T-helper 2 cell treated with Interferon-gamma antibody and Interleukin-4, amounts not matched to agents 5 μg/mL and 100 μg/mL, for 36 hours (primary cell): ENCODE data around the gene STK33.

ENCODE experiments used
- DNase-seq: peaks from one replicate; pipeline ENCODE4 v3.0.0; 2021; ENCODE audit warnings: low spot score
- H3K27ac Mint-ChIP-seq: one replicate; pipeline ENCODE4 v1.8.0; 2021; ENCODE audit warnings: mild to moderate bottlenecking, mixed read lengths
- H3K27me3 Mint-ChIP-seq: one replicate; pipeline ENCODE4 v1.8.0; 2021; ENCODE audit warnings: low read depth, mixed read lengths
- H3K36me3 Mint-ChIP-seq: one replicate; pipeline ENCODE4 v1.8.0; 2021; ENCODE audit warnings: low read depth, mixed read lengths
- H3K4me1 Mint-ChIP-seq: one replicate; pipeline ENCODE4 v1.8.0; 2021; ENCODE audit warnings: low read depth, mixed read lengths
- H3K4me3 Mint-ChIP-seq: one replicate; pipeline ENCODE4 v1.8.0; 2022; ENCODE audit warnings: mild to moderate bottlenecking, moderate library complexity, mixed read lengths
- H3K9me3 Mint-ChIP-seq: one replicate; pipeline ENCODE4 v1.8.0; 2021; ENCODE audit warnings: mixed read lengths

Gene STK33

GRCh38 chr11:8392886-8393285 is 201.1 kb downstream of the STK33 start:
- H3K9me3 Mint-ChIP-seq = no peaks in the 10 kb centered on the region
- no peak for DNase-seq
- H3K36me3 Mint-ChIP-seq = no peaks in the 10 kb centered on the region
- no peak overlapping the region for H3K4me3 Mint-ChIP-seq
- H3K27me3 Mint-ChIP-seq = no peaks in the 10 kb centered on the region
- no peak overlapping the region for H3K27ac Mint-ChIP-seq
- no peaks in the 10 kb centered on the region for H3K4me1 Mint-ChIP-seq

- Mint-ChIP-seq H3K4me1 (no peaks in the 10 kb centered on the region), H3K27me3 (no peaks in the 10 kb centered on the region), H3K9me3 (no peaks in the 10 kb centered on the region), H3K36me3 (no peaks in the 10 kb centered on the region), H3K27ac (no peak overlapping the region), H3K4me3 (no peak overlapping the region)
- DNase-seq = no peak
These were observed 201.9 kb downstream of the STK33 start for GRCh38 chr11:8392166-8392565.

GRCh38 chr11:8390851-8391612 is 203.0 kb downstream of the STK33 start:
- no peaks in the 10 kb centered on the region for H3K4me1 Mint-ChIP-seq
- H3K27me3 Mint-ChIP-seq = no peaks in the 10 kb centered on the region
- no peak for DNase-seq
- no peak overlapping the region for H3K27ac Mint-ChIP-seq
- no peaks in the 10 kb centered on the region for H3K36me3 Mint-ChIP-seq
- H3K9me3 Mint-ChIP-seq = no peaks in the 10 kb centered on the region
- H3K4me3 Mint-ChIP-seq = no peak overlapping the region

DNA sequence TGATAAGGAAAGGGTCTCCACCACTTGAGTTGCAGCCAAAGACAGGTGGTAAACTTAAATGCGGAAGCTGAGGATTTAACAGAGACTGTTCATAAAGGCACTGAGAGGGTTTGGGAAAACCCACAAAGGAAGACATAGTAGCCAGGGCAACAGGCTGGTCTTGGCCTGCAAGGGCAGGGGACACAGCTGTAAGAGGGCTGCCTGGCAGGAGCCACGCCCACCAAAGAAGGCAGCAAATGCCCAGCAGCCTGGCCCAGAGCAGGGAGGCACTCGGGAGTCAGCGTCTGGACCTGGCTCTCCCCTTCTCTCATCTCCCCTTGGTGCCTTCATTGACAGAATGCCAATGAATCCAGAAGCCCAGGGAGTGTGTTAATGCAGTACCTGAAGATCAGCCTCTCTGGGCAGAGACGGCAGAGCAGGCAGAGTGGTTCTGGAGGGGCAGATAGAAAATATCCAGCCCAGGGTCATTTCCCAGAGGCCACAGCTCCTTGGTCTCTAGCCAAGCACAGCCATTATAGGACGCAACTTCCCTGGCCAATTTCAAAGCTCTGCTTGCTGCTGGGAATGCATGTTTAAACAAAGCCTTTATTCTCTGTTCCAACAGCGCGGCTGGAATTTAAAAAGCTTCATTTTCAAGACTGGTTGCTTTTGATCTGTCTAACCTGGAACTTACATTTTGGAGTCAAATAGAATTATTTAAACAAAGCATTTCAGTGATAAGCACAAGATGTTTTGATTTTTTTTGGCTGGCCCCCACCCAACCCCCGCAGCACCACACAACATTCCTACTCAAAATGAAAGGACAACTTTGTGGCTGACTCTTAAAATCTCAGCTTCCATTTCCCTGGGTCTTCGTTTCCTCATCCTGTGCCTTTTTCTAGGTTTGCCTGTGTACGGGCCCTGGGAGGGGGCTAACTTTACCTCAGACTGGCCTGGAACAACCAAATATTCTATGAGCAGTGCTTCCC is 204.7 kb downstream of the STK33 start:
- Mint-ChIP-seq H3K27me3 (no peaks in the 10 kb centered on the region), H3K4me3 (no peak overlapping the region), H3K27ac (no peak overlapping the region), H3K4me1 (no peaks in the 10 kb centered on the region), H3K36me3 (no peaks in the 10 kb centered on the region), H3K9me3 (no peaks in the 10 kb centered on the region)
- DNase-seq = no peak

GRCh38 chr11:8387693-8388092 is 206.3 kb downstream of the STK33 start:
- H3K4me3 Mint-ChIP-seq = no peak overlapping the region
- H3K36me3 Mint-ChIP-seq = no peaks in the 10 kb centered on the region
- DNase-seq = no peak
- no peak overlapping the region for H3K27ac Mint-ChIP-seq
- no peaks in the 10 kb centered on the region for H3K27me3 Mint-ChIP-seq
- no peaks in the 10 kb centered on the region for H3K9me3 Mint-ChIP-seq
- H3K4me1 Mint-ChIP-seq = no peaks in the 10 kb centered on the region

DNA sequence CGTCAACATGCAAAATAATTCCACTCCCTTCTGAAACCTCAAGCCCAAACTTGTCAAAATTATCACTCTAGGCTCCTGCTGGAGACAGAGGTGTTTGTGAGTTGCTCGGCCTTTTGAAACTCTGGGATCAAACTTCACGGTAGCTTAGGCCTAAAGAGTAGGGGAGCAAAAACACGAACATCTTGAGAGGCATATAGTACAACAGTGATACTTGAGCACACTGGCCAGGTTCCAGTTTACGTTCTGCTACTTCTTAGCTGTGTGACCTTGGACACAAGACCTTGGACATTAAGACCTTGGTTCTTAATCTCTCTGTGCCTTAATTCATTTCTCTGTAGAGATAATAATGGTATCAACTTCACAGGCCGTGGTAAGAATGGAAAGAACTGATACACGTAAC is 206.9 kb downstream of the STK33 start:
- no peak overlapping the region for H3K4me3 Mint-ChIP-seq
- no peaks in the 10 kb centered on the region for H3K27me3 Mint-ChIP-seq
- no peaks in the 10 kb centered on the region for H3K9me3 Mint-ChIP-seq
- H3K4me1 Mint-ChIP-seq = no peaks in the 10 kb centered on the region
- no peak overlapping the region for H3K27ac Mint-ChIP-seq
- no peaks in the 10 kb centered on the region for H3K36me3 Mint-ChIP-seq
- no peak for DNase-seq

GRCh38 chr11:8386134-8386864 is 207.7 kb downstream of the STK33 start:
- no peak overlapping the region for H3K4me3 Mint-ChIP-seq
- H3K4me1 Mint-ChIP-seq = no peaks in the 10 kb centered on the region
- no peak overlapping the region for H3K27ac Mint-ChIP-seq
- no peaks in the 10 kb centered on the region for H3K27me3 Mint-ChIP-seq
- H3K9me3 Mint-ChIP-seq = no peaks in the 10 kb centered on the region
- DNase-seq = no peak
- H3K36me3 Mint-ChIP-seq = no peaks in the 10 kb centered on the region

DNA sequence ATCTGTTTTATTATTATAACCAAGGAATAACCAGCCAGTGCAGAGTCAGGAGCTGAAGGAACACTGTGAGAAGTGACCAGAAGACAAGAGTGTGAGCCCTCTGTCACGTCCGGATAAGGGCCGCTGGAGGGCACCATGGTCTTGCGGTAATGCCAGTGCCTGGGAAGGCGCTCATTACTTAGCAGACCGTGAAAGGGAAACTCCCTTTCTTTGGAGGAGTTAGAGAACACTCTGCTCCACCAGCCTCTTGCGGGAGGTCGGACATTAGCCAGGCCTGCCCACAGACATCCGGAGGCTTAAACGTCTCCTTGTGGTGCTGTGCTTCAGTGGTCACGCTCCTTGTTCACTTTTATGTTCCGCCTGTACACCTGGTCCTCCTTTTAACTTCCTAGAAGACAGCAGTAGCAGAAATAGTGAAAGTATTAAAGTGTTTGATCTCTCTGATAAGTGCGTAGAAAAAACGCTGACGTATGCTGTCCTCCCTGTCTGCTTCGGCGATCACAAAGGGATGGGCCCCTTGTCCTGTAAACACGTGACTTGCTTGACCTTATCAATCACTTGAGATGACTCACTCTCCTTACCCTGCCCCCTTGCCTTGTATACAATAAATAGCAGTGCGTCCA is 209.7 kb downstream of the STK33 start:
- Mint-ChIP-seq H3K4me3 (no peak overlapping the region), H3K36me3 (no peaks in the 10 kb centered on the region), H3K27ac (no peak overlapping the region), H3K27me3 (no peaks in the 10 kb centered on the region), H3K9me3 (no peaks in the 10 kb centered on the region), H3K4me1 (no peaks in the 10 kb centered on the region)
- no peak for DNase-seq

- Mint-ChIP-seq H3K9me3 (no peaks in the 10 kb centered on the region), H3K27ac (no peak overlapping the region), H3K27me3 (no peaks in the 10 kb centered on the region), H3K36me3 (no peaks in the 10 kb centered on the region), H3K4me1 (no peaks in the 10 kb centered on the region), H3K4me3 (no peak overlapping the region)
- DNase-seq = no peak
These were observed 210.4 kb downstream of the STK33 start for GRCh38 chr11:8383627-8384026.

DNA sequence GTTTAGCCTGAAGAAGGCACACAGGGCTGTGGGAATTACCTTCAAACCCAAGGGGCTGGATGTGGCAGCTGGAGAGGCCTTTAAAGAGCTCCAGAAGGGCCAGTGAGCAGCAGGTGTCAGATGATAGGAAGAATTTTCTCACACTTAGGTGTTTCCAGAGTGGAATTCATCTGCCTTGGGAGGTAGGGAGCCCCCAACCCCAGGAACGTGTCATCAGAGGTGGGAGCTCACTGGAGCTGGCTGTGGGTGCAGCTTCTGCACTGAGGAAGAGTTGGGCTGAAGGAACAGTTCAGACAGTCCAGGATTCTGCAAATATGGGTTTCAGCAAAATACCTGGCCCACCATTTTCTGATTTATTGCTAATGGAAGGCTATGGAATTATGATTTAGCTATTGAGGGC is 210.8 kb downstream of the STK33 start:
- Mint-ChIP-seq H3K27ac (no peak overlapping the region), H3K4me3 (no peak overlapping the region), H3K27me3 (no peaks in the 10 kb centered on the region), H3K9me3 (no peaks in the 10 kb centered on the region), H3K36me3 (no peaks in the 10 kb centered on the region), H3K4me1 (no peaks in the 10 kb centered on the region)
- no peak for DNase-seq

DNA sequence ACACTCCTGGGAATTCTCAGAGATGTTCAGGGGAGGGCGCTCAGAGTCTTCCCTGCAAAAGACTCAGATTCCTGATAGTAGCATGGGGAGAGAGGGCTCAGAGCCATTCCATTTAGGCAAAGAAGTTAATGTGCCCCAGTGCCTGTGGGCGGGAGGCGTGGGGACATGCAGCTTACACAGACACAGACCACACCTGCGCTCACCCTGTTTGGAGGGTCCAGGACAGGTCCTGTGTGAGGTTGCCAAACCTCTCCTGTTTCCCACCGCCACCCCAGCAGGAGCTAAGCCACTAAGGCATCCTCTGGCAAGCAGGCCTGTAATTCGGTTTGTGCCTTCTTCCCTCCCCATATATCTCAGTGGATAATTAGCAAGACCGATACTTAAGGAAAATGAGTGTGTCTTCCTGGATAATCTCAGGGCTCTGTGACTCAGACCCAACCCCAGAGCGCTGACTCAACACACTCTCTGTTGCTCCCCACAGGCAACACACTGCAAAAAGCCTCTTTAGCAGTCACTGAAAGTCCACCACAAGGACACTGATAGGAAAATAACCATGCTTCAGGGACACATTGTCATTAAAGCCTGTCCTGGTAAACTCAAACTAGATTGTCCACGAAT is 211.5 kb downstream of the STK33 start:
- Mint-ChIP-seq H3K27me3 (no peaks in the 10 kb centered on the region), H3K27ac (no peak overlapping the region), H3K9me3 (no peaks in the 10 kb centered on the region), H3K4me3 (no peak overlapping the region), H3K36me3 (no peaks in the 10 kb centered on the region), H3K4me1 (no peaks in the 10 kb centered on the region)
- DNase-seq = no peak

DNA sequence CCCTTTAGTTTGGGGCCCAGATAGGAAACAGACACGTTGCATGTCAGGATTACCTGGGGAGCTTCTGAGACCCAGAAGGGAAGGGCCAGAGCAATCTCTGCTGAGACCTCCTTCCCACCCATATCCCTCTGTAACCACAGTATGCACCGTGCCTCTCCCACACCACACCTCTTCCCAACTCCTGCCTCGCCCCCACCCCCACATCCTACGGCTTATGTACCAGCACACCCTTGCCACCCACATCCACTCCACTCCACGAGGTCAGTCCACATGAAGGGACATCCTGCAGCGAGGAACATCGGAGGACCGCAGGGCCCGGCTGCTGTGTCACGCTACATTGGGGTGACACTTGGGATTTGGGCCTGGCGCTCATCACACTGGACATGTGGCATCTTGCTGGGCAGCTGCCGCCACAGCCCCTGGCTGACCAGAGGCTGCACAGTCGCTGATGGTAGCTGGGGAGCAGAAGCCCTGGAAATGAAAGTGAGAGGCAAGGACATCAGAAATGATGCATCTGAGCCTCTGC is 212.1 kb downstream of the STK33 start:
- no peaks in the 10 kb centered on the region for H3K4me1 Mint-ChIP-seq
- no peak overlapping the region for H3K27ac Mint-ChIP-seq
- H3K36me3 Mint-ChIP-seq = no peaks in the 10 kb centered on the region
- no peak for DNase-seq
- no peak overlapping the region for H3K4me3 Mint-ChIP-seq
- H3K9me3 Mint-ChIP-seq = no peaks in the 10 kb centered on the region
- H3K27me3 Mint-ChIP-seq = no peaks in the 10 kb centered on the region

DNA sequence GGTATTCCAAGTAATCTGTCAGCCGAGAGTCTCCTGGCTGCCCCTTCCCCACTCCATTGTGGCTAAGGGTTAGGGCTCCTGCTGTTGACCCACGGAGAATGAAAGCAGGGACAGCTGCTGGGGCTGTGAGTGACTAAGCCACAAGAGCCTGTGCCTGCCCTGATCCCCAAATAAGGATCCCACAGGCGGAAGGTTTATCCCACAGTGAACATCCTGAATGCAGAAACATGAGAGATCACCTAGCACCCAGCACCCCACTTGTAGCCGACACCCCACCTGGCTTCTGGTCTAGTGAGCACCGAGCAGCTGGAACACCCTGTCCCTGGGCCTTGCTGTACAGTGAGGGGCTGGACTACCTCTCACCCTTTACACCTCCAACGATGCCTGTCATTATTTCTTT is 212.7 kb downstream of the STK33 start:
- no peak overlapping the region for H3K27ac Mint-ChIP-seq

More for the DNA sequence above, 212.7 kb downstream of the STK33 start:
- Mint-ChIP-seq H3K9me3 (no peaks in the 10 kb centered on the region), H3K36me3 (no peaks in the 10 kb centered on the region), H3K27me3 (no peaks in the 10 kb centered on the region), H3K4me1 (no peaks in the 10 kb centered on the region), H3K4me3 (no peak overlapping the region)
- no peak for DNase-seq
